ENCODE data around the gene KIAA1328. TPM values are rescaled to one million over a fixed set of nuclear protein-coding genes. Genes with fewer than 3 reads are reported as not detected.

The KIAA1328 gene
- total and polyA plus RNA-seq, 2 donors (not counting 3 experiments of a cell fraction or from before 2014, with no cell fraction given) = 2.7 to 6.5 TPM

DNA sequence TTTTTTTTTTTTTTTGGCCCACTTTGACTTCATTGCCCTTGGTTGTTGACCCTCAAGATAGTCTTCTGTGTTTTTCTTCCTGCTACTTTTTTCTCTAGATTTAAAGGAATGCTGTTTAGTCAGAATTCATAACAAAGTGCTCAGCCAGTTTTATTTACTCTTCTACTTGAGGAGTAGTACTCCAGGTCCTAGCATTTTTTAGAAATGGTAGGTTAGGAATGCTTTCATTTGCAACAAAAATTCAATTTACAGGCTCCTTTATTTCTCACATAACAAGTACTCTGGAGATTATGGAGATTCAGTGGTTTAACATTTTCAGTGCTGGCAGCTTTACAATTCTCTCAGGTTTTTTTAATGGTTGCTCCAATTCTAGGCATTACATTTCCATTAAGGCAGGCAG is 58.2 kb downstream of the KIAA1328 start:
- FAIRE-seq (no peak), DNase-seq (ENCODE audit: low read depth, low spot score) (peak; percentile 46)
- Histone ChIP-seq H4K20me1 (replicated peaks; ENCODE audit: control insufficient read depth, extremely low read depth, insufficient read depth, low read length) (no peaks in the 10 kb centered on the region), H3K27me3 (ENCODE audit: control insufficient read depth in 2 of 2, insufficient read depth in 2 of 2, low read length in 2 of 2) (no peaks in the 10 kb centered on the region), H3K79me2 (ENCODE audit: control insufficient read depth, insufficient read depth, low read length) (no peaks in the 10 kb centered on the region), H3K9me1 (replicated peaks; ENCODE audit: control insufficient read depth, extremely low read depth, insufficient read depth, low read length) (no peaks in the 10 kb centered on the region), H3K36me3 (ENCODE audit: control insufficient read depth in 2 of 2, extremely low read depth in 1 of 2, insufficient read depth in 2 of 2, low read length in 2 of 2) (no peaks in the 10 kb centered on the region), H3K4me3 (replicated peaks in 1 of 3; ENCODE audit: insufficient read depth in 1 of 3, low read depth in 1 of 3, low read length in 3 of 3) (no peak overlapping the region), H3K4me1 (ENCODE audit: control insufficient read depth, extremely low read depth, insufficient read depth, low read length) (peaks cover 10% of the 10 kb centered on the region), H3K27ac (ENCODE audit: insufficient read depth, low read depth, low read length) (no peak overlapping the region), H3K9ac (replicated peaks; ENCODE audit: extremely low read depth, insufficient read depth, low read length) (no peak overlapping the region), H3K9me3 (replicated peaks; ENCODE audit: control insufficient read depth, insufficient read depth, low read length) (no peaks in the 10 kb centered on the region), H2AFZ (ENCODE audit: low read depth, low read length) (no peak overlapping the region), H3K4me2 (ENCODE audit: insufficient read depth, low read length) (no peak overlapping the region)
- TF ChIP-seq, protein P1, sequence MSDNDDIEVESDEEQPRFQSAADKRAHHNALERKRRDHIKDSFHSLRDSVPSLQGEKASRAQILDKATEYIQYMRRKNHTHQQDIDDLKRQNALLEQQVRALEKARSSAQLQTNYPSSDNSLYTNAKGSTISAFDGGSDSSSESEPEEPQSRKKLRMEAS (IDR thresholded peaks at IDR 0.05; ENCODE audit: insufficient read depth, insufficient read length) = no peak
- no peak for TF ChIP-seq POLR2AphosphoS5 (IDR thresholded peaks at IDR 0.05; ENCODE audit: insufficient read depth, low read depth, low read length)
- TF ChIP-seq JUN (IDR thresholded peaks at IDR 0.05; ENCODE audit: borderline replicate concordance, insufficient read depth, insufficient read length, low read depth) = no peak
- TF ChIP-seq EZH2 (IDR thresholded peaks at IDR 0.05; ENCODE audit: borderline replicate concordance, low read depth, low read length, severe bottlenecking) = no peak
- no peak for TF ChIP-seq MYC (IDR thresholded peaks at IDR 0.05; ENCODE audit: low read depth, low read length)
- no peak for TF ChIP-seq POLR2A (IDR thresholded peaks at IDR 0.05; ENCODE audit: low read depth, low read length)
- ChIA-PET CTCF (interaction anchor here (1.5 kb wide), 1 partner anchor 12 kb away, joined by 4 read pairs; no protein-coding TSS in a partner anchor), POLR2A (no interaction called here)
- dilution Hi-C loops (cut with MboI; ENCODE audit: extremely low pct_ligation_motif_present, low sequenced_read_pairs) (no loop called here), intact Hi-C loops (cut with micrococcal nuclease) (no loop called here)
- BruUV-seq (replicated peaks) = no TSS peak

DNA sequence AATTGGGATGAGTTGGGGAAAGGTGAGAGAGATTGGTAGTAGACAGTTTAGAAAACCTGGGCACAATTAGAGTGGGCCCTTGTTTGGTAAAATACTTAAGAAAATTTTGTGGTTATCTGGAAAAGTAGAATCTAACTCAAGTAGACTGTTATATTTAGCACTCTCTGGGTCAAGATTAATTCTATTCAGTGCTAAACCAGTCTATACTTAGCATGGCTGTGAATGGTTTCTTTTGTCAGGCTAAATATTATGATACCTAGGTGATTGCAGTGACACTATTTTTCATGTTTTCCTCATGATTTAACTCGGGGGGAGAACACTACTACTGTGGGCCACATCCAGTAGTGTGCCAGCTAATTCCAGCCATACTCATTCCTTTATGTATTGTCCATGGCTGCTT is 58.9 kb downstream of the KIAA1328 start:
- dilution Hi-C loops (cut with MboI; ENCODE audit: extremely low pct_ligation_motif_present, low sequenced_read_pairs) = no loop called here
- DNase-seq (ENCODE audit: low read depth, low spot score) = no peak
- no peak overlapping the region for H3K27ac ChIP-seq (ENCODE audit: insufficient read depth, low read depth, low read length)
- H4K20me1 ChIP-seq (replicated peaks; ENCODE audit: control insufficient read depth, extremely low read depth, insufficient read depth, low read length) = no peaks in the 10 kb centered on the region
- no peak overlapping the region for H3K4me2 ChIP-seq (ENCODE audit: insufficient read depth, low read length)
- TF ChIP-seq POLR2A (IDR thresholded peaks at IDR 0.05; ENCODE audit: low read depth, low read length) (no peak), GATA2 (IDR thresholded peaks at IDR 0.05; ENCODE audit: insufficient read depth, insufficient read length, low read depth, low read length) (no peak), POLR2AphosphoS5 (IDR thresholded peaks at IDR 0.05; ENCODE audit: insufficient read depth, low read depth, low read length) (no peak), FOS (IDR thresholded peaks at IDR 0.05; ENCODE audit: borderline replicate concordance, insufficient read depth, low read length) (no peak), MYC (IDR thresholded peaks at IDR 0.05; ENCODE audit: low read depth, low read length) (no peak), JUN (IDR thresholded peaks at IDR 0.05; ENCODE audit: borderline replicate concordance, insufficient read depth, insufficient read length, low read depth) (no peak), EZH2 (IDR thresholded peaks at IDR 0.05; ENCODE audit: borderline replicate concordance, low read depth, low read length, severe bottlenecking) (no peak)
- TF ChIP-seq, protein P1 (IDR thresholded peaks at IDR 0.05; ENCODE audit: insufficient read depth, insufficient read length) = no peak
- TF ChIP-seq, protein P2, sequence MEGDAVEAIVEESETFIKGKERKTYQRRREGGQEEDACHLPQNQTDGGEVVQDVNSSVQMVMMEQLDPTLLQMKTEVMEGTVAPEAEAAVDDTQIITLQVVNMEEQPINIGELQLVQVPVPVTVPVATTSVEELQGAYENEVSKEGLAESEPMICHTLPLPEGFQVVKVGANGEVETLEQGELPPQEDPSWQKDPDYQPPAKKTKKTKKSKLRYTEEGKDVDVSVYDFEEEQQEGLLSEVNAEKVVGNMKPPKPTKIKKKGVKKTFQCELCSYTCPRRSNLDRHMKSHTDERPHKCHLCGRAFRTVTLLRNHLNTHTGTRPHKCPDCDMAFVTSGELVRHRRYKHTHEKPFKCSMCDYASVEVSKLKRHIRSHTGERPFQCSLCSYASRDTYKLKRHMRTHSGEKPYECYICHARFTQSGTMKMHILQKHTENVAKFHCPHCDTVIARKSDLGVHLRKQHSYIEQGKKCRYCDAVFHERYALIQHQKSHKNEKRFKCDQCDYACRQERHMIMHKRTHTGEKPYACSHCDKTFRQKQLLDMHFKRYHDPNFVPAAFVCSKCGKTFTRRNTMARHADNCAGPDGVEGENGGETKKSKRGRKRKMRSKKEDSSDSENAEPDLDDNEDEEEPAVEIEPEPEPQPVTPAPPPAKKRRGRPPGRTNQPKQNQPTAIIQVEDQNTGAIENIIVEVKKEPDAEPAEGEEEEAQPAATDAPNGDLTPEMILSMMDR (IDR thresholded peaks at IDR 0.05; ENCODE audit: extremely low read depth in 1 of 2, insufficient read depth in 1 of 2, low read depth in 1 of 2, low read length in 2 of 2) = no peak
- no peaks in the 10 kb centered on the region for H3K79me2 ChIP-seq (ENCODE audit: control insufficient read depth, insufficient read depth, low read length)
- H3K9ac ChIP-seq (replicated peaks; ENCODE audit: extremely low read depth, insufficient read depth, low read length) = no peak overlapping the region
- POLR2A ChIA-PET = no interaction called here
- intact Hi-C loops (cut with micrococcal nuclease) = no loop called here
- no peaks in the 10 kb centered on the region for H3K9me1 ChIP-seq (replicated peaks; ENCODE audit: control insufficient read depth, extremely low read depth, insufficient read depth, low read length)
- FAIRE-seq = no peak
- BruUV-seq (replicated peaks) = no TSS peak
- H2AFZ ChIP-seq (ENCODE audit: low read depth, low read length) = no peak overlapping the region
- no peak overlapping the region for H3K4me3 ChIP-seq (replicated peaks in 1 of 3; ENCODE audit: insufficient read depth in 1 of 3, low read depth in 1 of 3, low read length in 3 of 3)
- no peaks in the 10 kb centered on the region for H3K27me3 ChIP-seq (ENCODE audit: control insufficient read depth in 2 of 2, insufficient read depth in 2 of 2, low read length in 2 of 2)
- H3K9me3 ChIP-seq (replicated peaks; ENCODE audit: control insufficient read depth, insufficient read depth, low read length) = no peaks in the 10 kb centered on the region
- CTCF ChIA-PET = interaction anchor here (0.7 kb wide), 1 partner anchor 19 kb away, joined by 3 read pairs; no protein-coding TSS in a partner anchor
- peaks cover 10% of the 10 kb centered on the region for H3K4me1 ChIP-seq (ENCODE audit: control insufficient read depth, extremely low read depth, insufficient read depth, low read length)
- H3K36me3 ChIP-seq (ENCODE audit: control insufficient read depth in 2 of 2, extremely low read depth in 1 of 2, insufficient read depth in 2 of 2, low read length in 2 of 2) = no peaks in the 10 kb centered on the region
